ENCODE measurements around the gene RAB3C. TPM values are rescaled to one million over a fixed set of nuclear protein-coding genes. Genes with fewer than 3 reads are reported as not detected.

Gene RAB3C
- total RNA-seq, 1 donor from 2014 or later, result 3.8 TPM

GRCh38 chr5:58671155-58671554 lies 88.3 kb downstream of the RAB3C start:
- Histone ChIP-seq H3K36me3 (no peaks in the 10 kb centered on the region), H2AFZ (replicated peaks) (no peak overlapping the region), H3K4me2 (no peak overlapping the region), H3K79me2 (ENCODE audit: low read depth) (no peaks in the 10 kb centered on the region), H3K4me1 (peaks cover 14% of the 10 kb centered on the region), H4K20me1 (ENCODE audit: low read depth) (no peaks in the 10 kb centered on the region), H3F3A (ENCODE audit: low read depth) (no peaks in the 10 kb centered on the region), H3K4me3 (no peak overlapping the region), H3K27me3 (no peaks in the 10 kb centered on the region), H3K27ac (no peak overlapping the region), H3K9ac (no peak overlapping the region), H3K9me3 (ENCODE audit: low read depth) (no peaks in the 10 kb centered on the region)
- DNase-seq (ENCODE audit: low spot score), result no peak
- TF ChIP-seq CTCF (IDR thresholded peaks at IDR 0.05) (no peak), EZH2 (IDR thresholded peaks at IDR 0.05) (no peak), EZH2phosphoT487 (IDR thresholded peaks at IDR 0.05) (no peak)
- peaks cover 9% of the 10 kb centered on the region for H3K4me1 Mint-ChIP-seq
- no peak overlapping the region for H3K27ac Mint-ChIP-seq
- no peaks in the 10 kb centered on the region for H3K9me3 Mint-ChIP-seq
- no peaks in the 10 kb centered on the region for H3K27me3 Mint-ChIP-seq (ENCODE audit: insufficient read depth, low read depth)
- no peaks in the 10 kb centered on the region for H3K36me3 Mint-ChIP-seq
- no peak overlapping the region for H3K4me3 Mint-ChIP-seq

DNA sequence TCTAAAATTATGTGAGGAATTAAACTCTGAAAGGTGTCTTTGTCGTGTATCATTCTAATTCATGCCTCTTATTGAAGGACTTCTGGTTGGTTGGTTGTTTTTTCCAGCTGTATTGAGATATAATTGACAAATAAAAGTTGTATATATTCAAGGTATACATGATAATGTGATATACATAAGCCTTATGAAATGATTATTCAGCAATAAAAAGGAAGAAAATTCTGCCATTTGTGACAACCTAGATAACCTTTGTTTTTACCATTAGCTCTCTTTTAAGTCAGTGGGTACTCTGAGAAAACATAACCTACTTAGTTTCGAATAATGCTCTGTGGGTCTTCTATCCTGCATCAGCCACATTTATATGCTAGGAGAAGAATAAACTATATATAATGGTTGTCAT lies 89.6 kb downstream of the RAB3C start:
- TF ChIP-seq CTCF (IDR thresholded peaks at IDR 0.05) (no peak), EZH2 (IDR thresholded peaks at IDR 0.05) (no peak), EZH2phosphoT487 (IDR thresholded peaks at IDR 0.05) (no peak)
- no peak overlapping the region for H3K4me3 ChIP-seq

GRCh38 chr5:58674070-58674469 lies 91.2 kb downstream of the RAB3C start:
- Histone ChIP-seq H3F3A (ENCODE audit: low read depth) (no peaks in the 10 kb centered on the region), H3K27me3 (no peaks in the 10 kb centered on the region), H3K4me1 (no peaks in the 10 kb centered on the region), H3K36me3 (no peaks in the 10 kb centered on the region), H3K9ac (no peak overlapping the region), H3K79me2 (ENCODE audit: low read depth) (no peaks in the 10 kb centered on the region), H3K4me3 (no peak overlapping the region), H3K27ac (no peak overlapping the region), H3K4me2 (no peak overlapping the region), H2AFZ (replicated peaks) (no peak overlapping the region), H3K9me3 (ENCODE audit: low read depth) (no peaks in the 10 kb centered on the region), H4K20me1 (ENCODE audit: low read depth) (no peaks in the 10 kb centered on the region)
- Mint-ChIP-seq H3K27ac (no peak overlapping the region), H3K27me3 (ENCODE audit: insufficient read depth, low read depth) (peaks cover 2% of the 10 kb centered on the region), H3K4me3 (no peak overlapping the region), H3K9me3 (no peaks in the 10 kb centered on the region), H3K4me1 (no peaks in the 10 kb centered on the region), H3K36me3 (no peaks in the 10 kb centered on the region)
- no peak for DNase-seq (ENCODE audit: low spot score)
- TF ChIP-seq EZH2phosphoT487 (IDR thresholded peaks at IDR 0.05) (no peak), EZH2 (IDR thresholded peaks at IDR 0.05) (no peak), CTCF (IDR thresholded peaks at IDR 0.05) (no peak)

More for the DNA sequence above, 89.6 kb downstream of the RAB3C start:
- Histone ChIP-seq H3K4me1 (peaks cover 2% of the 10 kb centered on the region), H3K36me3 (no peaks in the 10 kb centered on the region), H3K9me3 (ENCODE audit: low read depth) (no peaks in the 10 kb centered on the region), H3K27me3 (no peaks in the 10 kb centered on the region), H3K27ac (no peak overlapping the region), H3K79me2 (ENCODE audit: low read depth) (no peaks in the 10 kb centered on the region), H3K4me2 (no peak overlapping the region), H2AFZ (replicated peaks) (no peak overlapping the region), H3F3A (ENCODE audit: low read depth) (no peaks in the 10 kb centered on the region), H3K9ac (no peak overlapping the region), H4K20me1 (ENCODE audit: low read depth) (no peaks in the 10 kb centered on the region)
- no peaks in the 10 kb centered on the region for H3K9me3 Mint-ChIP-seq
- no peak for DNase-seq (ENCODE audit: low spot score)
- no peaks in the 10 kb centered on the region for H3K27me3 Mint-ChIP-seq (ENCODE audit: insufficient read depth, low read depth)
- no peaks in the 10 kb centered on the region for H3K36me3 Mint-ChIP-seq
- H3K4me1 Mint-ChIP-seq, result no peaks in the 10 kb centered on the region
- H3K4me3 Mint-ChIP-seq, result no peak overlapping the region
- no peak overlapping the region for H3K27ac Mint-ChIP-seq

Data from neural progenitor cell (in vitro differentiated cells).